Ureter (tissue), 1 donor: ENCODE measurements around the gene SLC22A8. TPM values are rescaled to one million over a fixed set of nuclear protein-coding genes. Genes with fewer than 3 reads are reported as not detected.

Experiments
- total RNA-seq: library from RNA; stranded (reverse); gene quantifications from one replicate; pipeline ENCODE4 v1.2.4, GENCODE V29; 2023
- donor health status: DM: yes; HTN: yes; CAD: no.

Gene SLC22A8
- total RNA-seq, 1 donor from 2014 or later = not detected

Other genes with a start within 250 kb of the SLC22A8 start
- 22.1 TPM for gene TAF6L, start 244.4 kb downstream of the SLC22A8 start, total RNA-seq
- gene TMEM179B, start 228.4 kb downstream of the SLC22A8 start, total RNA-seq = 63.9 TPM
- 18.4 TPM for gene TMEM223, start 223.8 kb downstream of the SLC22A8 start, total RNA-seq
- gene NXF1, start 210.4 kb downstream of the SLC22A8 start, total RNA-seq = 94.6 TPM
- 30.1 TPM for gene STX5, start 183.8 kb downstream of the SLC22A8 start, total RNA-seq
- not detected for gene TEX54, start 183.0 kb downstream of the SLC22A8 start, total RNA-seq
- 58.8 TPM for gene WDR74, start 176.3 kb downstream of the SLC22A8 start, total RNA-seq
- gene SLC3A2, start 134.9 kb downstream of the SLC22A8 start, total RNA-seq = 245 TPM
- not detected for gene CHRM1, start 94.5 kb downstream of the SLC22A8 start, total RNA-seq
- not detected for gene SLC22A6, start 30.9 kb downstream of the SLC22A8 start, total RNA-seq
- gene SLC22A24, start 128.4 kb upstream of the SLC22A8 start, total RNA-seq = not detected
- not detected for gene SLC22A25, start 227.8 kb upstream of the SLC22A8 start, total RNA-seq